AG09319 (cell line): ENCODE results near the gene RASAL1.

Experiments
- DNase-seq: peaks from one replicate; pipeline ENCODE4 v3.0.0-alpha.2; 2010; ENCODE audit warnings: low read depth; ENCODE audit errors: extremely low read depth
- CTCF ChIP-seq: IDR thresholded peaks from 2 replicates; pipeline ENCODE4 v1.5.1; 2011; ENCODE audit warnings: low read depth, mild to moderate bottlenecking, inconsistent platforms, low read length, moderate library complexity

The RASAL1 gene

GRCh38 chr12:113064395-113065125 is 71.0 kb downstream of the RASAL1 start:
- no peak for TF ChIP-seq CTCF
- DNase-seq: no peak

- no peak for DNase-seq
- no peak for TF ChIP-seq CTCF
Measured at GRCh38 chr12:113063396-113064350, 71.9 kb downstream of the RASAL1 start.

- no peak for TF ChIP-seq CTCF
Measured at GRCh38 chr12:113062502-113063395, 72.8 kb downstream of the RASAL1 start.

GRCh38 chr12:113061061-113061694 is 74.4 kb downstream of the RASAL1 start:
- no peak for TF ChIP-seq CTCF
- DNase-seq: no peak

More at GRCh38 chr12:113062502-113063395, 72.8 kb downstream of the RASAL1 start:
- DNase-seq: no peak

- no peak for DNase-seq
- no peak for TF ChIP-seq CTCF
Measured at GRCh38 chr12:113060336-113060960, 75.1 kb downstream of the RASAL1 start.

- DNase-seq: no peak
Measured at GRCh38 chr12:113059071-113059595, 76.4 kb downstream of the RASAL1 start.

More at GRCh38 chr12:113059071-113059595, 76.4 kb downstream of the RASAL1 start:
- no peak for TF ChIP-seq CTCF
